ENCODE data around the gene ARL6IP6.
"Not testable (repeated sequence)": the region's sequence is repeated elsewhere in the genome, so short reads cannot be mapped to it uniquely, and the experiment has no call there.

The ARL6IP6 gene

DNA sequence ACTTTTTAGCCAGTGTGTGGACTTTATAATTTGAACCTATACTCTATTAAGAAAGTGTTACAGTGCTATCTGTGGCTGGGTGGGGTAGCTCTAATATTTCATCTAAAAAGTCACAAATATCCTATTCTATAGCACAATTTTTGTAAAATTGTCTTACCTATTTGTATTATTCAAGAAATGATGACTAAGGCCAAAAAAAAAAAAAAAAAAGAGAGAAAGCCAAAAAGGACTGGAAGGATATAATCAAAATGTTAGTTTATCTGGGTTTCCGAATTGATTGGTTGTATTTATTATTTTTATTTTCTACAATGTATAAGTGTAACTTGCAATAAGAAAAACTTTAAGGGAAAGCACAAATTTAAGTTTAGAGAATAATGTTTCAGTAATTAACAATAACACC is 5.5 kb downstream of the ARL6IP6 start:
- no peak for DNase-seq

GRCh38 chr2:152729844-152730243 is 11.4 kb downstream of the ARL6IP6 start:
- no peak for DNase-seq

GRCh38 chr2:152730591-152731333 is 12.3 kb downstream of the ARL6IP6 start:
- DNase-seq = peak; percentile 14

DNA sequence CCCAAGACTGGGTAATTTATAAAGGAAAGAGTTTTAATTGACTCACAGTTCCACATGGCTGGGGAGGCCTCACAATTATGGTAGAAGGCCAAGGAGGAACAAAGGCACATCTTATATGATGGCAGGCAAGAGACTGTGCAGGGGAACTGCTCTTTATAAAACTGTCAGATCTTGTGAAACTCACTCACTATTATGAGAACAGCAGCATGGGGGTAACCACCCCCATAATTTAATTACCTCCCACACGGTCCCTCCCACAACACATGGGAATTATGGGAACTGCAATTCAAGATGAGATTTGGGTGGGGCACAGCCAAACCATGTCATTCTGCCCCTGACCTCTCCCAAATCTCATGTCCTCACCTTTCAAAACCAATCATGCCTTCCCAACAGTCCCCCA is 19.1 kb downstream of the ARL6IP6 start:
- not testable (repeated sequence) for DNase-seq

- DNase-seq = no peak
Observed at GRCh38 chr2:152738438-152738837, 20.0 kb downstream of the ARL6IP6 start.

GRCh38 chr2:152739705-152740104 is 21.3 kb downstream of the ARL6IP6 start:
- not testable (repeated sequence) for DNase-seq

DNA sequence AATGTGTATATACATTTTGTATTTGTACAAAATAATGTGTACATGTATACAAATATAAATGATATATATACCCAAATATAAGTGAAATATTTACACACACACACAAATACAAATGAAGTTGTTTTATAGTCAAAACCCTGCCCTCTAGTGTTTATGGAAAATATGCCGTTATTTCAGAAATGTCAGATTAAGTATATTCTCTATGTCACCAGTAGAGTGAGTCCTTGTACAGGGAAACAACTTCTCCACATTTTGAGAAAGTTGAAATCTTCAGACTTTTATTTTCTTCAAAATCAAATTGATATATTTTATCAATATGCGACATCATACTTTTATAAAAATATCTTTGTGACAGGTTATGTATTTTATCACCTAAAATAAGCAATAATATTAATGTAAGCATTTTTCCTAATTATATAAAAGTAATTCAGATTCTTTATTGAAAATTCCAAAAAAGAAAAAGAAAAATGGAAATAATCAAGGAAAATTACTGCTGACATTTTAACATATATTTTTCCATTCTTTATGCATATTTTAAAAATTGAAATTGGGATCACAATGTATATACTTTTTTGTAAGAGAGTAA is 22.4 kb downstream of the ARL6IP6 start:
- DNase-seq = no peak

GRCh38 chr2:152743002-152743401 is 24.6 kb downstream of the ARL6IP6 start:
- DNase-seq = no peak

GRCh38 chr2:152747751-152748150 is 29.3 kb downstream of the ARL6IP6 start:
- DNase-seq = not testable (repeated sequence)

GRCh38 chr2:152755029-152755428 is 36.6 kb downstream of the ARL6IP6 start:
- no peak for DNase-seq

DNA sequence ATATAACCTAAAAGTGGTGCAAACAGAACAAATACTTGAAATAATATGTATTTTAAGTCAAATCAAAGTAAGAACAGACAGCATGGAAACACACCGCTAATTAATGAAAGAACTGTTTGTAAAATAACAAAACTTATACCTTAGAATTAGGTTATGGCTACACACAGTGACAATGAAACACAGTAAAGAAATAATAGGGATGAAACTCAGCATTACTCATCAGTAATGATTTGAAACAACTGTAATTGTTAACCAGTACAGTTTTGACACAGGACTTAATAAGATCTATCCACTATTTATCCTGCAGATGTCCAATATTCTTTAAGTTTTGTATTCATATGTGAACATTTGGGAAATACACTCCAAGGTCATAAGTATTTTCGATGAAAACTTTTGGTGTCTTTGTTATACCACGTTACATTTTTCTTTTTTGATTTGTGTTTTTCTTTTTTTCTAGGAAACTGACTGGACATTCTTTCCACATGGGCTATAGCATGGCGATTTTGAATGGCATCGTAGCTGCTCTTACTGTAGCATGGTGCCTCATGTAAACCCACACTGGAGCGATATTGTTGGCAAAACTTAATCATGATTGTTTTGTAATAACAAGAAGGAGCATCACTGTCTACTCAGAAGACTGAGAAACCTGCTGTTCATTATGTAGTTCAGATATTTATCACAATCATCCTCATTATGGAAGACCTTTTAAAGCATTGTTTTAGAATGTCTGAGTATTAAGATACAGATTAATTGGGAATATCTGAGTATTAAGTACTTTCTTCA is 41.1 kb downstream of the ARL6IP6 start:
- no peak for DNase-seq

DNA sequence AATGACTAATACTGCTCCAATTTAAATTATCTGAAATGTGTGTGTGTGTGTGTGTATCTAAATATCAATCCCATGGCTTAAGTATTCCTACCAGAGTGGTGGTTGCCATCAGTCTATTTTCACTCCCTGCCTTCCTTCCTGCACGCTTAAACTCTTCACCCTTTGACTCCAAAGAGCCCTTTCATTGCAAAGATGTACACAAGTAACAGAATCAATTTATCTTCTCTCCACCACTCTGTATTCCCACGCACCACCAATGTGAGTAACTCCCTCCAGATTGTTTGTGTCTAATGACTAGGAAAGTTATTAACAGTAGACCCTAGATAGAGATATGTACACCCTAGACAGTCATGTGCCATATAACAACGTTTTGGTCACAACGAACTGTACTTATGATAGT is 42.8 kb downstream of the ARL6IP6 start:
- DNase-seq = no peak

- no peak for DNase-seq
Observed at GRCh38 chr2:152762202-152762601, 43.8 kb downstream of the ARL6IP6 start.

- not testable (repeated sequence) for DNase-seq
Observed at GRCh38 chr2:152763208-152763607, 44.8 kb downstream of the ARL6IP6 start.

- DNase-seq = no peak
Observed at GRCh38 chr2:152763651-152764050, 45.2 kb downstream of the ARL6IP6 start.

- DNase-seq = no peak
Observed at GRCh38 chr2:152766928-152767327, 48.5 kb downstream of the ARL6IP6 start.

GRCh38 chr2:152781175-152781574 is 62.8 kb downstream of the ARL6IP6 start:
- no peak for DNase-seq

DNA sequence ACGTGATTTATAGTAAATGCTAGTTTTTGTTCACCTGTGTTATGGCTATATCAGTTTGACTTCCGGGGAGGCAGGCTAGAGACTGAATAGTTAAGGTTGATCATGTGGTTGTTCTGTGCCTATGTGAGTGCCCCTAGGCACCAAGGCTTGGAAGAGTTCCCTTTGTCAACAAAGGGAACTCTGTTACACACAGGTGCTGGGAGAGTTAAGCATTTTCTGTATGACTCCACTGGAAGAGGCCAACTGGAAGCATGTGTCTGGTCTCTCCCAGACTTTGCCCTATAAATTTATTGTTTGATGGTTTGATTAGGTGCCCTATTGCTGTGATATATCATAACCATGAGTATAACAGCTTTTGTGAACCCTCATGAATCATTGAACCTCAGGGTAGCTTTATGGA is 63.8 kb downstream of the ARL6IP6 start:
- no peak for DNase-seq

GRCh38 chr2:152790883-152791282 is 72.5 kb downstream of the ARL6IP6 start:
- no peak for DNase-seq

DNA sequence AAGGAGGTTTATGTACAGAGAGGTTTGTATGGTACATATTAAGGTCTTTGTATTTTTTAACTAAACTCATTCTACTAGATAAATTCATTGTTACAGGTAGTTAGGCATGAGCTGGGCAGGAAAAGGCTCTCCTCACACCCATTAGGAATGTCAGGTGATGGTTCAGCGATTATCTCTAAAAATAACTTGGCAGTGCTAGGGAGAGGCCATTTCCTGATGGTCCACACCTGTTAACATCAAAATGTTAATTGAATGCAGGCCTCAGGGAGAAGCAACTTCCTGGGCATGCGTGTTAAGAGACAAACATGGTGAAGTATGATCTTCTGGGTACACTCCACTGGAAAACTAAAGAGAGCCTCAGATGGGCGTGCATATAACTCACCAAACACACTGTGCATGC is 73.6 kb downstream of the ARL6IP6 start:
- no peak for DNase-seq

DNA sequence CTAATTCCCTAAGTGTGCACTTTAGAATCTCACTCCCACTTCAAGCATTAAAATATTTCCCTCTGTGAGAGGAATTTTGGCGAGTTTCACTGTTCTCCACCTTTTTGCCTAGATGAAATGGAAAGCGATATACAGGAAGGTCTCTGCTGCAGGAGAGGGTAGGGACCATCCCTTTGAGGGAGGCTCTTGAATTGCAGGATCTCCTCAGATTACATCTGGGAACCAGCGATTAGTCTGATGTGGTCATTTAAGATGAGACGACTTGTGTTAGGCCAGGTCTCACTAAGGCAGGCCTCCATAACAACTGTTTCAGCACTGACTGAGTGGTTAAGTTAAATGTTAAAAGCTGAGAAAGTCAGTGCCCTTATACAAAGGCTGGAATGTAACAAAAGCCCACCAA is 74.6 kb downstream of the ARL6IP6 start:
- DNase-seq = no peak

DNA sequence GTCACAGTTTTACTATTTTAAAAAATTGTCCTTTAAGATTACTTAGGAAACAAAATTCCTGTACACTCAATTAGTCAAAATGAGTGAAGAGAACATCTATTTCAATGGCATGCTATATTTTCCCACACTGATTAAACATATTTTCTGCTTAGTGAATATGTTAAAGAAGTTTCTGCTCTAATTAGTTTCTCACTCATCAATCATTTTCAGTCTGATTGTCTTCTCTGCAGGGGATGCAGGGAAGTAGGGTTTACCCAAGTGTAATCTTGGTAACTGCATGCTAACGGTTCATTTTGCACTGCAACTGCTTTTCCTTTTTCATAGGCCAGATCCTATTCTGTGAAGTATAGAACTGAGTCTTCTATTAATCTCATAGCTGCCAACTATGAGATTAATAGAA is 78.5 kb downstream of the ARL6IP6 start:
- DNase-seq = no peak

GRCh38 chr2:152804687-152805408 is 86.4 kb downstream of the ARL6IP6 start:
- DNase-seq = no peak

Data from stimulated activated CD4-positive, alpha-beta T cell treated with anti-CD3 and anti-CD28 coated beads, Interleukin-4, amount 100 ng/mL, for 24 hours (primary cell).